Osteoblast (primary cell): ENCODE data around the gene GPR107. TPM values are rescaled to one million over a fixed set of nuclear protein-coding genes. Genes with fewer than 3 reads are reported as not detected.

Experiments
- DNase-seq: peaks from one replicate; pipeline ENCODE4 v3.0.0; 2011; ENCODE audit warnings: low spot score, mixed read lengths; ENCODE audit not compliant: insufficient read length; ENCODE audit errors: missing footprints
- H2AFZ ChIP-seq: 2 replicates; pipeline ENCODE4 v1.6.0; 2011; ENCODE audit warnings: mild to moderate bottlenecking, low read length
- H3K27ac ChIP-seq: 2 replicates; pipeline ENCODE4 v1.5.1; 2011; ENCODE audit warnings: mild to moderate bottlenecking, low read depth, low read length, moderate library complexity
- H3K27me3 ChIP-seq: 2 replicates; pipeline ENCODE4 v1.6.0; 2012; ENCODE audit warnings: mild to moderate bottlenecking, control low read depth, inconsistent platforms, low read length, moderate library complexity; ENCODE audit not compliant: insufficient read depth
- H3K36me3 ChIP-seq: 2 replicates; pipeline ENCODE4 v1.5.1; 2011; ENCODE audit warnings: mild to moderate bottlenecking, low read length, control low read depth, moderate library complexity; ENCODE audit not compliant: insufficient read depth
- H3K4me1 ChIP-seq: 2 replicates; pipeline ENCODE4 v1.5.1; 2011; ENCODE audit warnings: mild to moderate bottlenecking, low read length, control low read depth, moderate library complexity; ENCODE audit not compliant: insufficient read depth
- H3K4me2 ChIP-seq: 2 replicates; pipeline ENCODE4 v1.6.0; 2011; ENCODE audit warnings: mild to moderate bottlenecking, low read length; ENCODE audit not compliant: insufficient read depth
- H3K4me3 ChIP-seq: fragments of 200-600 bp; sonication (generic); 3 replicates; pipeline ENCODE4 v1.5.1; 2012; ENCODE audit warnings: mild to moderate bottlenecking, low read length, inconsistent platforms; ENCODE audit not compliant: insufficient read depth
- H3K79me2 ChIP-seq: 2 replicates; pipeline ENCODE4 v1.6.0; 2012; ENCODE audit warnings: mild to moderate bottlenecking, low read length, control low read depth, inconsistent platforms; ENCODE audit not compliant: insufficient read depth
- H3K9me3 ChIP-seq: 2 replicates; pipeline ENCODE4 v1.5.1; 2011; ENCODE audit warnings: low read depth, low read length, control low read depth
- H4K20me1 ChIP-seq: 2 replicates; pipeline ENCODE4 v1.6.0; 2012; ENCODE audit warnings: mild to moderate bottlenecking, low read length, control low read depth; ENCODE audit not compliant: insufficient read depth
- total RNA-seq: library from RNA; depleted of rRNA; stranded (reverse); fragments of >200 nt; gene quantifications from 2 replicates; pipeline ENCODE4 v1.2.3, GENCODE V29; 2012
- TF ChIP-seq, protein P1 (sequence below): IDR thresholded peaks from 2 replicates; pipeline ENCODE4 v1.5.1; 2011; ENCODE audit warnings: mild to moderate bottlenecking, low read depth, low read length, moderate library complexity; ENCODE audit errors: extremely low read depth

GPR107 gene
- total RNA-seq, 1 donor, result 25.3 TPM

DNA sequence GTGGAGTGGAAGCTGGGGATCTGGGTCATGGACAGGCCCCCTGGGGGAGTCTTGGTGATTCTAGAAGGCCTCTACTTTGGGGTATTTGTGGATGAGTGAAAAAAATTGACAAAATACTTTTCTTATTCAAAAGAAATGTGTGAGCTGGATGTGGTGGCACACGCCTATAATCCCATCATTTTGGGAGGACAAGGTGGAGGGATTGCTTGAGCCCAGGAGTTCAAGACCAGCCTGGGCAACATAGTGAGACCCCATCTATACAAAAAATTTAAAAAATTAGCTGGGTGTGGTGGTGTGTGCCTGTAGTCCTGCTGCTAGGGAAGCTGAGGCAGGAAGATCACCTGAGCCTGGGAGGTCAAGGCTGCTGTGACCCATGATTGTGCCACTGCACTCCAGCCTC lies 111.9 kb downstream of the GPR107 start:
- no peak overlapping the region for H3K4me3 ChIP-seq
- H2AFZ ChIP-seq, result no peak overlapping the region
- H3K79me2 ChIP-seq, result no peaks in the 10 kb centered on the region
- H3K9me3 ChIP-seq, result no peaks in the 10 kb centered on the region
- H3K27me3 ChIP-seq, result no peaks in the 10 kb centered on the region
- TF ChIP-seq, protein P1, sequence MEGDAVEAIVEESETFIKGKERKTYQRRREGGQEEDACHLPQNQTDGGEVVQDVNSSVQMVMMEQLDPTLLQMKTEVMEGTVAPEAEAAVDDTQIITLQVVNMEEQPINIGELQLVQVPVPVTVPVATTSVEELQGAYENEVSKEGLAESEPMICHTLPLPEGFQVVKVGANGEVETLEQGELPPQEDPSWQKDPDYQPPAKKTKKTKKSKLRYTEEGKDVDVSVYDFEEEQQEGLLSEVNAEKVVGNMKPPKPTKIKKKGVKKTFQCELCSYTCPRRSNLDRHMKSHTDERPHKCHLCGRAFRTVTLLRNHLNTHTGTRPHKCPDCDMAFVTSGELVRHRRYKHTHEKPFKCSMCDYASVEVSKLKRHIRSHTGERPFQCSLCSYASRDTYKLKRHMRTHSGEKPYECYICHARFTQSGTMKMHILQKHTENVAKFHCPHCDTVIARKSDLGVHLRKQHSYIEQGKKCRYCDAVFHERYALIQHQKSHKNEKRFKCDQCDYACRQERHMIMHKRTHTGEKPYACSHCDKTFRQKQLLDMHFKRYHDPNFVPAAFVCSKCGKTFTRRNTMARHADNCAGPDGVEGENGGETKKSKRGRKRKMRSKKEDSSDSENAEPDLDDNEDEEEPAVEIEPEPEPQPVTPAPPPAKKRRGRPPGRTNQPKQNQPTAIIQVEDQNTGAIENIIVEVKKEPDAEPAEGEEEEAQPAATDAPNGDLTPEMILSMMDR, result no peak
- no peaks in the 10 kb centered on the region for H3K36me3 ChIP-seq
- no peak for DNase-seq
- no peaks in the 10 kb centered on the region for H4K20me1 ChIP-seq
- no peaks in the 10 kb centered on the region for H3K4me1 ChIP-seq
- no peak overlapping the region for H3K4me2 ChIP-seq
- no peak overlapping the region for H3K27ac ChIP-seq

DNA sequence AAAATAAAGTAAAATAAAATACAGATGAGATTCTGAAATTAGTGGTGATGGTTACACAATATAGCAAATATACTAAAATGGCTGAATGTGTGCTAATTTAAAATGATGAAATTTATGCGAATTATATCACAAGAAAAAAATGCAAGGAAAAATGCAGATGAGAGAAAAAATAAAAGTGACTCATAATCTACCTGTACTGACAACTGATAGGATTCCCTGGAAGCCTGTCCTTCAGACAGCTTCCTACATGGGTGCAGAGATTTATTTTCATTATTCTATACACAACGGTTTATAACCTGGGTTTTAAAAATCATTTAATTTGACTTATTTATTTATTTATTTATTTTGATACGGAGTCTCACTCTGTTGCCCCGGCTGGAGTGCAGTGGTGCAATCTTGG lies 112.7 kb downstream of the GPR107 start:
- Histone ChIP-seq H3K4me1 (no peaks in the 10 kb centered on the region), H3K4me3 (no peak overlapping the region), H3K36me3 (no peaks in the 10 kb centered on the region), H3K9me3 (no peaks in the 10 kb centered on the region), H3K4me2 (no peak overlapping the region), H3K79me2 (no peaks in the 10 kb centered on the region), H4K20me1 (no peaks in the 10 kb centered on the region), H3K27me3 (no peaks in the 10 kb centered on the region), H2AFZ (no peak overlapping the region), H3K27ac (no peak overlapping the region)
- DNase-seq, result peak; percentile 80
- TF ChIP-seq, protein P1, result no peak

GRCh38 chr9:130167927-130168326 lies 114.2 kb downstream of the GPR107 start:
- no peaks in the 10 kb centered on the region for H3K36me3 ChIP-seq
- no peak overlapping the region for H2AFZ ChIP-seq
- H3K4me2 ChIP-seq, result no peak overlapping the region
- no peak overlapping the region for H3K27ac ChIP-seq
- H3K9me3 ChIP-seq, result no peaks in the 10 kb centered on the region
- TF ChIP-seq, protein P1, result peak; percentile 13
- no peak overlapping the region for H3K4me3 ChIP-seq
- H3K27me3 ChIP-seq, result no peaks in the 10 kb centered on the region
- no peaks in the 10 kb centered on the region for H3K4me1 ChIP-seq
- DNase-seq, result peak; percentile 56
- H3K79me2 ChIP-seq, result peaks cover 2% of the 10 kb centered on the region
- H4K20me1 ChIP-seq, result no peaks in the 10 kb centered on the region

- peak overlapping the region; percentile 69 for H3K4me3 ChIP-seq
- DNase-seq, result peak; percentile 78
- H3K36me3 ChIP-seq, result no peaks in the 10 kb centered on the region
- H3K27me3 ChIP-seq, result no peaks in the 10 kb centered on the region
- TF ChIP-seq, protein P1, result no peak
- H2AFZ ChIP-seq, result peak overlapping the region; percentile 56
- H3K4me1 ChIP-seq, result peaks cover 6% of the 10 kb centered on the region
- peak overlapping the region; percentile 78 for H3K4me2 ChIP-seq
- H3K27ac ChIP-seq, result no peak overlapping the region
- H4K20me1 ChIP-seq, result peaks cover 29% of the 10 kb centered on the region
- peaks cover 38% of the 10 kb centered on the region for H3K79me2 ChIP-seq
- no peaks in the 10 kb centered on the region for H3K9me3 ChIP-seq
Observed at GRCh38 chr9:130171226-130172148, 117.8 kb downstream of the GPR107 start.
